IPS-15b (cell line): ENCODE measurements around the gene SIK2.

ENCODE experiments used
- H3K27me3 ChIP-seq: one replicate; pipeline ENCODE4 v1.6.1; 2013; ENCODE audit warnings: low read length; ENCODE audit not compliant: control insufficient read depth, insufficient read depth
- H3K36me3 ChIP-seq: one replicate; pipeline ENCODE4 v1.6.1; 2013; ENCODE audit warnings: low read length; ENCODE audit not compliant: control insufficient read depth, insufficient read depth
- H3K4me1 ChIP-seq: one replicate; pipeline ENCODE4 v1.6.1; 2013; ENCODE audit warnings: mild to moderate bottlenecking, low read length; ENCODE audit not compliant: control insufficient read depth, insufficient read depth
- H3K4me3 ChIP-seq: one replicate; pipeline ENCODE4 v1.5.1; 2013; ENCODE audit warnings: low read depth, low read length
- H3K9ac ChIP-seq: one replicate; pipeline ENCODE4 v1.6.1; 2013; ENCODE audit warnings: low read depth, mild to moderate bottlenecking, low read length
- H3K9me3 ChIP-seq: one replicate; pipeline ENCODE4 v1.6.1; 2013; ENCODE audit warnings: mild to moderate bottlenecking, low read length; ENCODE audit not compliant: control insufficient read depth, insufficient read depth

Gene SIK2

DNA sequence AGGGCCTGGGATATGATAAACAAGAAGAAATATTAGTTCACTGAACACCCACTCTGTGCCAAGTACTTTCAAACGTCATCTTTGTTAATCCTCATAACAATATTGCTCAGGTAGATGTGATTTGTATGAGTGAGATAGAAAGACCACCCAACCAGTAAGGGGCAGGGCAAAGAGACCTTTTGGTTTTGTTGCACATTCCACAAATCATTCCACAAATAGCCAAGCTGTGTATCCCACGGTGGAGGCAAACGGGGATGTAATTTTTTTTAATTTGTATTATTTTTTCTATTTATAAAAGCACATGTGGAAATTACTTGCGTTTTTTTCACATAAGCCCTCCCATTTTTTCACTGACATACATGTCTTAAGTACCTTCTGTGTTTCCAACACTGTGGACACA lies 32.8 kb upstream of the SIK2 start:
- Histone ChIP-seq H3K9me3 (no peaks in the 10 kb centered on the region), H3K4me3 (no peak overlapping the region), H3K36me3 (no peaks in the 10 kb centered on the region), H3K27me3 (no peaks in the 10 kb centered on the region), H3K4me1 (peaks cover 8% of the 10 kb centered on the region), H3K9ac (no peak overlapping the region)

DNA sequence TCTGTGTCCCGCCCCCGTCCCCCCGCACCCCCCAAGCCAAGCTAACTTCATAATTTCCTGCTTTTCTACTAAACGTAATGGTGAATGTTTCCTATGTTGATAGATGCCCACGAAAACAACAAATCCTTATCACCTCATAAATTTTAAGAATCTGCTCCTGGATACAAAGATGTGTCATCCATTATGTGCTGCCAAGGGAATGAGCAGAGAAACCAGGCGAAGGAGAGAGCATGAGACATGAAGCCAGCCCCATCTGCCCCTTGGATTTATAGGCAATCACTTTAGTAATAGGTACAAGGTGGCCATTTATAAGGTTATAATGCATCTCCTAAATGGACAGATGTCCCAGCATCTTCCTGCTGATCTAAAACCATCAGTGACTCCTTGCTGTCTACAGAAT lies 31.5 kb upstream of the SIK2 start:
- H3K4me3 ChIP-seq: no peak overlapping the region
- no peaks in the 10 kb centered on the region for H3K36me3 ChIP-seq
- no peak overlapping the region for H3K9ac ChIP-seq
- H3K27me3 ChIP-seq: no peaks in the 10 kb centered on the region
- peaks cover 12% of the 10 kb centered on the region for H3K4me1 ChIP-seq
- H3K9me3 ChIP-seq: no peaks in the 10 kb centered on the region

DNA sequence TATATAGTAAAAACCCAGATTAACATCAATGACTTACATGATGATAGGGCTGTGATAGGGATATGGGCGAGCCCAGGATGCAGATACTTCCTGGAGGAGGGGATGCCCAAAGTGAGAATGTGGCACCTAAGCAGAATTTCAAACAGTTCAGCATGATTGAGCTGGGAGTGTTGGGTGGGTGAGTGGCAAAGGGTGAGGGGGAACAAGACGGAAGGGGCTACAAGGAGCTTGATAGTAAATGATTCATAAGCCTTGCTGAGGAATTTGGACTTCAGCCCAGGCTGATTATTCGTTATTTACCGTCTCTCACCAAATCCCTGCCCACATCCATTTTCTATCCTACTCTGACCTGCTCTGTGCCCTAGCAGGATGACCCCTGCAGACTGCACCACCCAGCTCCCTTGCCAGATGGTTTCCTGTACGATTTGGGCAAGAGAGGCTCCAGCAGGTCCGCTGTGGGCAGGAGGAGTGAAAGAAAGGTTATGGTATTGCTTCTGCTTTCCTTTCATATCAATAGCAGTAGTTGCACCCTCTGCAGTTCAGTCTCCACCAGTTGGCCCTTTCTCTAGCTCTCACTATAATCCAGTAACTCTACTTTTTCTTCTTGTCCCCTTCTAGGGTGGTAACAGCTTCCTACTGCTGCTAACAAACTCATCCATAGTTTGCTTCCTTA lies 30.3 kb upstream of the SIK2 start:
- no peak overlapping the region for H3K9ac ChIP-seq
- H3K9me3 ChIP-seq: no peaks in the 10 kb centered on the region
- H3K4me3 ChIP-seq: no peak overlapping the region
- H3K36me3 ChIP-seq: no peaks in the 10 kb centered on the region
- no peaks in the 10 kb centered on the region for H3K27me3 ChIP-seq
- peaks cover 4% of the 10 kb centered on the region for H3K4me1 ChIP-seq

DNA sequence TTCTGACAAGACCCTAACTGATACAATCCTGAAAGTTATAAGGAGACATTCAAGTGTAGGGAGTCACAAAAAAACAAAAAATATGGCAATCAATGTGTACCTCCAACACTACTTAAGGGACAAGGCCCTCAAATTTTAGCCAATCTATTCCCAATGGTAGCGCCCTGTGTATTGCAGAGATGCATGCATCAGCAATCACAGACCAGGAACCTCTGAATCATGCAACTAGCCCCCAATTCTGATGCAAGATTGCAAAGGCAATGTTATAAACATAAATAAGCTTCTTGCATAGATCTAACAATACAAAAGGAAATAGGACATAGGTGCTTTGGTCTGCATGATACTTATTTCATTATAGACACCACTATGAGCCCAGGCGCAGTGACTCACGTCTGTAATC lies 29.7 kb upstream of the SIK2 start:
- no peaks in the 10 kb centered on the region for H3K9me3 ChIP-seq
- no peak overlapping the region for H3K4me3 ChIP-seq
- H3K4me1 ChIP-seq: peaks cover 4% of the 10 kb centered on the region
- H3K27me3 ChIP-seq: no peaks in the 10 kb centered on the region
- H3K36me3 ChIP-seq: no peaks in the 10 kb centered on the region
- H3K9ac ChIP-seq: no peak overlapping the region

DNA sequence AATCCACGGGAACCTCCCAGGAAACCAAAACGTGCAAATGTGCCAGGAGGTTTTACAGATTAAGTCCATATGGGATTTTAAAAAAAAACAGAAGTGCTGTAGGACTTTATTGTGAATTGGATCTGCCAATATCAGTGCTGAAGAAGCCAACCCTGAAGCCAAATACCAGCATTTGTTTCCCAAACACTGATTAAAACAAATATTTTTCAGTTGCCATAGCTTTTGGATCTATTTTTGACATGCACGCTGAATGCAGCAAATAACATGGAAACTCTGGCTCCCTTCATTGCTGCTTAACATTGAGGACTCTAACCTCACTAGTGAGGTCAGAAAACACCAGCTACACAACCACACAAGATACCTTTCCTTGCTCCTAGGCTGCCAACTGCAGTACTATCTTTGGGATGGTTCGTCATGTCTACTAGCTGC lies 28.4 kb upstream of the SIK2 start:
- no peaks in the 10 kb centered on the region for H3K9me3 ChIP-seq
- H3K9ac ChIP-seq: no peak overlapping the region
- H3K36me3 ChIP-seq: no peaks in the 10 kb centered on the region
- H3K27me3 ChIP-seq: no peaks in the 10 kb centered on the region
- peaks cover 4% of the 10 kb centered on the region for H3K4me1 ChIP-seq
- H3K4me3 ChIP-seq: no peak overlapping the region

DNA sequence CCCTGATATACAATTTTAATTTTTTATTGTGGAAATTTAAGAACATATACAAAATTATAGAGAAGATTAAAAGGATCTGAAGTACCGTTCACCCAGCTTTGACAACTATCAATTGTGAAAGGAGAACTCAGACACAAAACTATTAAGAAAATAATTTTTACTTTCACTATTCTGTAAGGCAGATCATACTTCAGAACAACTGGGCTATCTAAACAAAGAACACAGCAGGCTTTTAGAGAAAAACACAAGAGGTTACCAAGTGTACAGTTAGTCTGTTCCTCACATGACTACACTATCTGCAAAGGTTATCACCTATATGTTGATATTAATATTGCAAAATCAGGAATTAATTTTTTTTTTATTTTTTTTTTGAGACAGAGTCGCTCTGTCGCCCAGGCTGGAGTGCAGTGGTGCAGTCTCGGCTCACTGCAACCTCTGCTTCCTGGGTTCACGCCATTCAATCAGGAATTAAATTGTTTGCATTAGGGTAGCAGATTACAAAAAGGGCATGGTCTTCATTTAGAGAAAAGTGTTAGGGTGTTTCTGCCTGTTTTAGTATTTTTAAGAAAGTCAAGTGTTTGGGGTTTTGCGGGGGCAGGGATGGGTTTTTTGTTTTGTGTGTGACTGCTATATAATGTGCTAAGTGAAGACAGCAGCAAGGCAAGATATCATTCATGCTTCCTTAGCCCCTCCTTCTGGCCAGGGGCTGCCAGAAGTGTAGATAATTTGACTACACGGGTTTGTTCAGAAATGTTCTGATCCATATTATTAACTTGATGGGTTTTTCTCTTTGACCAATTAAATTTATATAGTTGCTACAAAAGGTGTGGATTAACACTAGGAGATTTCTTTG lies 27.6 kb upstream of the SIK2 start:
- Histone ChIP-seq H3K36me3 (no peaks in the 10 kb centered on the region), H3K4me1 (peaks cover 4% of the 10 kb centered on the region), H3K4me3 (no peak overlapping the region), H3K9me3 (no peaks in the 10 kb centered on the region), H3K9ac (no peak overlapping the region), H3K27me3 (no peaks in the 10 kb centered on the region)

DNA sequence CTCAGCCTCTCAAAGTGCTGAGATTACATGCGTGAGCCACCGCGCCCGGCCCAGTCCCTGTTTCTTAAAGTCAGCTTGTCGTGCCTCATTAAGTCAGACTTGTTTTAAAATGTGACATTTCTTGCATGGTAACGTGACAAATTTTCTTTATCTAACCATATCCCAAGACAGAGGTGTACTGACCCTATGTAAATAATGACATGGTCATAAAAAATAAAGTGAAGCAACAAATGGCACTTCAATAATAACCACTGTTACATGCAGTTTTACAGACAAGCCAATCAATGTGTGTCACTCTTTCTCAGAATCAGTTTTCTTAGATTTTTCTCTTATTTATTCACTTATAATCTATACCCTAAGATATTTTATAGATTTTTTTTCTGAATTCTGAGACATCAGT lies 26.5 kb upstream of the SIK2 start:
- Histone ChIP-seq H3K4me3 (no peak overlapping the region), H3K9me3 (no peaks in the 10 kb centered on the region), H3K27me3 (no peaks in the 10 kb centered on the region), H3K36me3 (no peaks in the 10 kb centered on the region), H3K9ac (no peak overlapping the region), H3K4me1 (peaks cover 4% of the 10 kb centered on the region)

DNA sequence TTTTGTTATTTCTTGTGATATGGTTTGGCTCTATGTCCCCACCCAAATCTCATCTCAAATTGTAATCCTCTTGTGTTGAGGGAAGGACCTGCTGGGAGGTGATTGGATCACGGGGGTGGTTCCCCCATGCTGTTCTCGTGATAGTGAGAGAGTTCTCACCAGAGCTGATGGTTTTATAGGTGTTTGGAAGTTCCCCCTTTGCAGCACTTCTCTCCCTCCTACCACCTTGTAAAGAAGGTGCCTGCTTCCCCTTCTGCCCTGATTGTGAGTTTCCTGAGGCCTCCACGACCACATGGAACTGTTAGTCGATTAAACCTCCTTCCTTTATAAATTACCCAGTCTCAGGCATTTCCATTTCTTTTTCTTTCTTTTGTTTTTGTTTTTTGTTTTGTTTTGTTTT lies 24.4 kb upstream of the SIK2 start:
- no peaks in the 10 kb centered on the region for H3K36me3 ChIP-seq
- H3K9me3 ChIP-seq: no peaks in the 10 kb centered on the region
- H3K4me1 ChIP-seq: peaks cover 4% of the 10 kb centered on the region
- H3K9ac ChIP-seq: no peak overlapping the region
- H3K4me3 ChIP-seq: no peak overlapping the region
- H3K27me3 ChIP-seq: no peaks in the 10 kb centered on the region

DNA sequence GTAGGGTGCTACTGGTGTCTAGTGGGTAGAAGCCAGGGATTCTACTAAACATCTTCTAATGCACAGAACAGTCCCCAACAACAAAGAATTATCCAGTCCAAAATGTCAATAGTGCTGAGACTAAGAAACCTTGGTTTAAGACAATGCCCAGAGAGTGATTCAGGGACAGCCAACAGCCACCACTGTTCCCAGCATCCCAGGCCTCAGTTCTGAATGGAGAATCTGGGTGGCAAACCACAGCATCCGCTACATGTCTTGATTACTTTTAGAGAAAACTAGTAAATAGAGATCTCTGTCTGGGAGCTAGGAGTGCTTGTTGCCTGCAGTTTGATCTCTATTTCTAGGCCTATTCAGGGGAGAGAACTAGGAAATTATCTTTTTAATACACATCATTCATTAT lies 20.9 kb upstream of the SIK2 start:
- Histone ChIP-seq H3K36me3 (no peaks in the 10 kb centered on the region), H3K9me3 (no peaks in the 10 kb centered on the region), H3K27me3 (no peaks in the 10 kb centered on the region), H3K4me1 (peaks cover 7% of the 10 kb centered on the region), H3K9ac (no peak overlapping the region), H3K4me3 (no peak overlapping the region)

DNA sequence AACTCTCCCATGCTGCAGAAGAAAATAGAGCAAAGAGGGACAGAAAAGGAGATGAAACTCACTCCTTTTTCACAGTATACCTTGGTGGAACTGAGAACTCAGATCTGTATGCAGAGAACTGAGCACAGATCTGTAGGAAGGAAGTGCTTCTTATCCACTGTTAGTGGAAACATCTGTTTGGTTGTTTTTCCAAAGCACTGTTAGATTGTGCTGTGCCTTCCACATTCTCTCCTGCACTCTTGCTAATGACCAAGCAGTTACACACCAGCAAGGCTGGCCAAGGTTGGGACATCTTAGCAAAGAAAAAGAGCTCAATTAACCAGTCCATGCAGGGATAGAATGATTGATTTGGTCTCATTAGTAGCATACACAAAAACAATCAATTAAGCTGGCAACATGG lies 20.1 kb upstream of the SIK2 start:
- no peak overlapping the region for H3K9ac ChIP-seq

DNA sequence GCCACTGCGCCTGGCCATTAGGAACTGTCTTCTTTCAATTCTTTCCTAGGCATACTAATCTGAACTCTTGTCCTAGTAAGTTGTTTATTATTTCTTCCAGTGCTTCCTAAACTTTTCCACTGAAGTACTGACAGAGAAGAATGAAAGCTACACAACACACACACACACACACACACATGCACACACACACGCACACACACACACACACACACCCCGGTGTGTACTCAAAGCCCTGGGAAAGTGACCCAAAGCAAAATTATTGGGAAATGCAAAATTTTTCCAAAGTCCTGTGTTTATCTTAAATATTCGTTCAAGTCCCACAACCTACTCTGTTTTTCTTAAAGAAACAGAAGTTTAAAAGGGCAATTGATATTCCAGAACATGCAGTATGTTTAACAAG lies 19.4 kb upstream of the SIK2 start:
- no peak overlapping the region for H3K9ac ChIP-seq
- no peaks in the 10 kb centered on the region for H3K9me3 ChIP-seq
- H3K4me3 ChIP-seq: no peak overlapping the region
- H3K27me3 ChIP-seq: no peaks in the 10 kb centered on the region
- no peaks in the 10 kb centered on the region for H3K36me3 ChIP-seq
- peaks cover 7% of the 10 kb centered on the region for H3K4me1 ChIP-seq

More for the DNA sequence above, 20.1 kb upstream of the SIK2 start:
- H3K36me3 ChIP-seq: no peaks in the 10 kb centered on the region
- H3K9me3 ChIP-seq: no peaks in the 10 kb centered on the region
- no peaks in the 10 kb centered on the region for H3K27me3 ChIP-seq
- H3K4me3 ChIP-seq: no peak overlapping the region
- H3K4me1 ChIP-seq: peaks cover 7% of the 10 kb centered on the region

DNA sequence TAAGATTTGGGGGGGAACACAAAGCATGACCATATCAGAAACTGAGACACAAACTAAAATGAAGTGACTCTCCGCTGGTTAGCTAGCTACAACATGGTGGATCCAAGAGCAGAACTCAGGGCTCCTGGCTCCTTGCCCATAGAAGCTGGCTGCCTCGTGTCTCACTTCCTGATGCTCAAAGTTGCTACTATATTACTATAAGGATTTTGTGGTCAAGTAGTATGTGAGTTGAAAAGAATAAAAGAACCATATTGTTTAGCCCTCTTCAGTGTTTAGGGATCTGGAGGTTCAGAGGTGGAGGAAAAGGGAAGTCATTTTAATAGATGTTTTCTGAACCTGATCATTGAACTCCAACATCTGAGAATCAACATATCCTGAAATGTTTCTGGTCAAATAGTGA lies 16.9 kb upstream of the SIK2 start:
- no peak overlapping the region for H3K9ac ChIP-seq
- no peaks in the 10 kb centered on the region for H3K27me3 ChIP-seq
- H3K4me3 ChIP-seq: no peak overlapping the region
- H3K36me3 ChIP-seq: no peaks in the 10 kb centered on the region
- no peaks in the 10 kb centered on the region for H3K9me3 ChIP-seq
- H3K4me1 ChIP-seq: peaks cover 7% of the 10 kb centered on the region
